HL-60 (cell line): ENCODE results near the gene CITED2.

ENCODE experiments used
- POLR2AphosphoS5 ChIP-seq: IDR thresholded peaks from 2 replicates; pipeline ENCODE4 v1.6.1; 2012; ENCODE audit warnings: low read depth
- TF ChIP-seq, protein P1 (sequence below): IDR thresholded peaks from one replicate; pipeline ENCODE4 v1.5.1; 2011; ENCODE audit warnings: low read length, control low read depth, inconsistent platforms; ENCODE audit not compliant: insufficient read depth

DNA sequence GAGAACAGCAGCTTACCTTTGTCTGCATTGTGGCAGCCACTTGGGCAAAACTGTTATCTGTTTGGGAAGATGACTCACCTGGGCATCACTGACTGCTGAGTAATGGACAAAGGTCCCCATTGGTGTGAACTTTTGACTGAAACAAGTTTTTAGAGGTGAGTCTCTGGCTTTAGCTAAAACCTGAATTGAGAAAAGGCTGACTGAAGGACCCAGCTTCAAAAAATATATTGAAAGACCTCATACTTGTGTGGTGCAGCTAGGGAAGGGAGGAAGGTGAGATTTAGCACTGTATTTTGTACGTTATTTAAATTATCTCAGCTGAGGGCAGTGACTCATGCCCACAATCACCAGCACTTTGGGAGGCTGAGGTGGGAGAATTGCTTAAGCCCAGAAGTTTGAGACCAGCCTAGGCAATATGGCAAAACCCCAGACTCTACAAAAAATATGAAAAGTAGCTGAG is 4.5 kb upstream of the CITED2 start:
- TF ChIP-seq, protein P1, sequence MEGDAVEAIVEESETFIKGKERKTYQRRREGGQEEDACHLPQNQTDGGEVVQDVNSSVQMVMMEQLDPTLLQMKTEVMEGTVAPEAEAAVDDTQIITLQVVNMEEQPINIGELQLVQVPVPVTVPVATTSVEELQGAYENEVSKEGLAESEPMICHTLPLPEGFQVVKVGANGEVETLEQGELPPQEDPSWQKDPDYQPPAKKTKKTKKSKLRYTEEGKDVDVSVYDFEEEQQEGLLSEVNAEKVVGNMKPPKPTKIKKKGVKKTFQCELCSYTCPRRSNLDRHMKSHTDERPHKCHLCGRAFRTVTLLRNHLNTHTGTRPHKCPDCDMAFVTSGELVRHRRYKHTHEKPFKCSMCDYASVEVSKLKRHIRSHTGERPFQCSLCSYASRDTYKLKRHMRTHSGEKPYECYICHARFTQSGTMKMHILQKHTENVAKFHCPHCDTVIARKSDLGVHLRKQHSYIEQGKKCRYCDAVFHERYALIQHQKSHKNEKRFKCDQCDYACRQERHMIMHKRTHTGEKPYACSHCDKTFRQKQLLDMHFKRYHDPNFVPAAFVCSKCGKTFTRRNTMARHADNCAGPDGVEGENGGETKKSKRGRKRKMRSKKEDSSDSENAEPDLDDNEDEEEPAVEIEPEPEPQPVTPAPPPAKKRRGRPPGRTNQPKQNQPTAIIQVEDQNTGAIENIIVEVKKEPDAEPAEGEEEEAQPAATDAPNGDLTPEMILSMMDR, result no peak
- no peak for TF ChIP-seq POLR2AphosphoS5
